Right lung (tissue), 5 donors: Measurements from ENCODE around the gene NKTR. TPM values are rescaled to one million over a fixed set of nuclear protein-coding genes. Genes with fewer than 3 reads are reported as not detected.
A peak's percentile ranks its signal among the peaks of the same experiment; 100 is the strongest.

Source experiments
- DNase-seq, 2 donors: peaks; one replicate each; pipeline ENCODE4 v3.0.0-alpha.2; 2013
- polyA plus RNA-seq, 5 donors: library from polyadenylated mRNA; unstranded; fragments of 120-200 nt; gene quantifications; one replicate each; pipeline versions ENCODE4 v1.2.1 to v1.2.3, GENCODE V29; 2013; ENCODE audit warnings: inconsistent platforms in 1 of 5, low replicate concordance in 1 of 5; ENCODE audit not compliant: insufficient read length in 5 of 5, insufficient read depth in 1 of 5

Gene NKTR
- polyA plus RNA-seq, 5 donors: 135 to 268 (median 223) TPM

DNA sequence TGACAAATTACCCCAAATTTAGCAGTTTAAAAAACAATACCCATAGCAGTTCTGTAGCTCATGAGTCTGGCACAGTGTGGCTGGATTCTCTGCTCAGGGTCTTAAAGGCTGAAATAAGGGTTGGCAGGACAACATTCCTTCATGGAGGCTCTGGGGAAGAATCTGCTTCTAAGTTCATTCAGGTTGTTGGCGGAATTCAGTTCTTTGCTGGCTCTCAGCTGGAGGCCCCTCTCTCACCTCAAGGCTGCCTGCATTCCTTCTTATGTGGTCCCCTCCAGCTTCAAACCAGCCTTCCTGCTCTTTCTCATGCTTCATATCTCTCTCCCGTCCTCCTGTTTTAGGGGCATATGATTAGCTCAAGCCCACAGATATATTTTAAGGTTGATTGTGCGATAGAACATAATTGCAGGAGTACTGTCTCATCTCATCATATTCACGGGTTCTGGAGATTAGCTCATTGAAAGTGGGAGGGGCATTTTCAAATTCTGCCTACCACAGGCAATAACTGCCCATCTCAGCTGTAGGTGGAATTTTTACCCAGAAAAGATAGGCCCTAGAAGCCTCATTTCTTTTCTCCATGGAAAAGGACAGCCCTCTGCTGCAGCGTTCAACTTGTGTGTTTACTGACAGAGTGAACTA lies 47.5 kb downstream of the NKTR start:
- no peak for DNase-seq

DNA sequence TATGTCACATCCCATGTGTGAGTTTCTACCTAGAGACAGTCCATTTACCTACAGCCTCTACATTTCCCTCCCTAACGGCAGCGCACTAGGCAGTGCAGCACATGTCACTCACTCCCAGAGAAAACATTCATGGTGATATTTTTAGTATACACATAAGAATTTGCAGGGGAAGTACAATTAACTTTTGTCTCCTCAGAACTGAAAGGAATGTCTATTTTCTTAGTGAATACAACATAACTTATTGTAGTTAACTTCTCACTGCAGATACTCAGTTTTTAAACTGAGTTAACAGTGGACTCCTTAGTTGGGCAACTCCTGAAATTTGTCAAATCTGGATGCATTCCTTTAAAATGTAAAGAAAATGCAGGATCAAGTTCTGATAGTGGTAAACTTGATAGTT lies 48.5 kb downstream of the NKTR start:
- DNase-seq: no peak

DNA sequence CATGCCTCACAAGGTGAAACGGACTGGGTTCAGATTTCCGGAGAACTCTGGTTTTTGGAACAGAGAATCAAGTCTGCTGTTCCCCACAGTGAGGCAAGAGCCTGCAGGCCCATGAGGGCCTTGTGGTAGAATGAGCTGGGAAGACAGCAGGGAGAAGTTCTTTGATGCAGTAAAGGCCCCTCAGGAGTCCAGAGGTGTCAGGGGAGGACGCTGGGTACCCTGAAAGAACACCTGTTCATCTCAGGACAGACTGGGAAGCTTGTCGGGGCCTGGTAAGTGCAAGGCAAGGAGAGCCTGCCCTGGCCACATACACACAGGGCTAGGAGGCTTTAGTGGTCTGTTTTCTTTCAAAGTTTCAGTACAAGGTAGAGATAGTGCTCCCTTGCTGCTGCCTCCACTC lies 49.3 kb downstream of the NKTR start:
- no peak for DNase-seq

- no peak for DNase-seq
Measured at GRCh38 chr3:42651248-42652091, 51.0 kb downstream of the NKTR start.

- no peak for DNase-seq
Measured at GRCh38 chr3:42652251-42652610, 51.7 kb downstream of the NKTR start.

DNA sequence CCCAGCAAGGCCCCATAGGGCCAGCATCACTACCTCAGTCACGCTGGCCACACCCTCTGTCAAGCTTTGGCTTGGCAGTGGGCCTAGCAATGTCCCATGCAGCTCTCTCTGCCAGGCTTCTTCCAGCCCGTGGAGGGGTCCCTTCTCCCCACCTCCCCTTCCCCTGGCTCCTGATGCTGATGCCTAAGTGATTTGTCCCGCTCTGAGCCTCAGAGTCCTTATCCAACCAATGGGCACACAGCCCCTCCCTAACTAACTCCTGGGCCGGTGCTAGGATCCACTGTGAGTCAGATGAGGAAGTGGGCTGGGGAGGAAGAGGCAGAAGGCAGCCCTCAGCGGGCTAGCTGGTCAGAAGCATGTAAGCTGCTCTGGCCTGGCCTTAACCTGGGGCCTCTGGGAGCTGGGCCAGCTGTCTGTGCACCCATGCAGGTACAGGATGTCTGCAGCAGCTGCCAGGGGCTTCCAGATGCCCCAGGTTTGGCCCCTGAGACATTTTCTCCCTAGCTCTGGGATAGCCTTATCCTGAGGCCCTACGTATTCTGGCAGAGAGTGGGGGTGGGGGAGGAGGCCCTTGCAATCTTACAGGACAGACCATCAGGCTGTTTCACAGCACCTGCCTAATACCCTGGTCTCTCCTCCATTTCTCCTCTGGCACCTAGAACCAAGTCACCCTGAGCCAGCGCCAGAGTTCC lies 52.3 kb downstream of the NKTR start:
- DNase-seq: peak in 1 of 2 donors; percentile 18

- DNase-seq: no peak
Measured at GRCh38 chr3:42653303-42653559, 52.7 kb downstream of the NKTR start.

DNA sequence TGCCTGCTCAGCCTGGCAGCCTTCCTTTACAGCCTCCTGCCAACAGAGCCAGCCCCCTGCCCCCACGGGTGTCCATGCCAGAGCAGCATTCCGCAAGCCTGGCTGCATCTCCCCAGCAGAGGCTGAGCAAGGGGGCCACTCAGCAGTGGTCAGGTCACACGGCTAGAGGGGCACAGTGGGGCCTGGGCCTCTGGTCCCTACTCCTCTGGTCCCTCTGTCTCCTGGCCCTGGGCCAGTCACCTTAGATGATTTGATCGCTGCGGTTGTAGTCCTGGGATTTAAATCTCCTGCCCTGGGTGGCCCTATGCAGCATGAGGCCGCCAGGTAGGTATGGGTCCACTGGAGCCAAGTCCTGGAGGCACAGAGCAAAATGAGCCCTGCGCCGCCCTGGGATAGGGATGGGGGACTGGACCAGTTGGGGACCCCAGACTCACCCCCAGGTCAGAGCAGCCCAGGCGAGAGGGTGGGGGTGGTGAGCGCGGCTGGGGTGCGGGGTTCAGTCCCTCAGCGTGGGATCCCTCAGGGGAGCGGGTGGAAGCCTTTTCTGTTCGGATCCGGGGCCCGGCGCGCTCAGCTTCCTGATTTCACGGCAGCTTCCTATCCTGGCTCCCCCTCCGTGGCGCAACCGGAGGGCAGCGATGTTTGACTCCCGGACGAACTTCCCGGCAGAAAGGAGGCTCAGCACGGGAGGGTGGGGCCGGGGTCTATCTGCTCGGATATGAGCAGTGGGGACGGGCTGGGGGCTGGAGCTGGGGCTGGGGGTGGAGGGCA lies 53.3 kb downstream of the NKTR start, which contains the start of gene ZBTB47:
TSS of gene ZBTB47 (plus strand) at position 138 of the 771 bp plus-strand sequence. CDS start 4,659 bp downstream, outside the sequence.
- peak in 1 of 2 donors; percentile 23 for DNase-seq

GRCh38 chr3:42654331-42655201 lies 54.1 kb downstream of the NKTR start:
- peak; percentile 42 to 54 for DNase-seq

- no peak for DNase-seq
Measured at GRCh38 chr3:42655331-42655888, 54.9 kb downstream of the NKTR start.

DNA sequence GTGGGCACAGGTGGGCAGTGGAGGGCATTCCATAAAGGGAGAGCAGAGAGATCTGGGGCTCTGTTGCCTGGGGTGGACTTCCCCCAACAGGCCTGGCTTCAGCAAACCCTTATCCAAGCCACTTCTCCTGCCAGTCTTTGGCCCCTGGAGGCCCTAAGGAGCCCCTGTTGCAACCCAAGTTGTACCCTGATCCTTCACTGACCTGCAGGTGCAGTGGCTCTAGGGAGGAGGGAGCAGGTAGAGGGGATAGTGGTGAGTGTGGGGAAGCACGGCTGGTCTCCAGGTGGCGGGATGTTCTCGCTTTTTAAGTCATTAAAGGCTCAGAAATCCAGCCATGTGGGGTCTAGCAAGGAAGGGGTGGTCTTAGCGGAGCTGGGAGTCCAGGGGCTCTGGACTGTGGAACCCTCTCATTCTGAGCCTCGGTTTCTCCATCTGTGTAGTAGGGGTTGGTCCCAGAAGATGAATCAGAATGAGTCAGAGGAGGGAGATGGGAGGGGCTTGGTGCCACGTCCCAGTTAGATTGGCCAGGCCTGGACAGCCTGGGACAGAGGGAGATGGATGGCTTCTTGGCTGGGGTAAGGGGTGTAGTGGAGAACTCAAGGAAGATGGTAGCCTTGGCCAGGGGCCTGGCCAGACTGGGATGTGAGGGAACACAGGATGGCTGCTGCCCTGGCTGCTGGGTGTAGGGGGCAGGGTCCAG lies 55.6 kb downstream of the NKTR start:
- DNase-seq: no peak

- no peak for DNase-seq
Measured at GRCh38 chr3:42656680-42657610, 56.5 kb downstream of the NKTR start.

GRCh38 chr3:42657675-42658074 lies 57.2 kb downstream of the NKTR start:
- DNase-seq: no peak

- no peak for DNase-seq
Measured at GRCh38 chr3:42658091-42658770, 57.7 kb downstream of the NKTR start.

GRCh38 chr3:42658771-42659390 lies 58.4 kb downstream of the NKTR start:
- no peak for DNase-seq

DNA sequence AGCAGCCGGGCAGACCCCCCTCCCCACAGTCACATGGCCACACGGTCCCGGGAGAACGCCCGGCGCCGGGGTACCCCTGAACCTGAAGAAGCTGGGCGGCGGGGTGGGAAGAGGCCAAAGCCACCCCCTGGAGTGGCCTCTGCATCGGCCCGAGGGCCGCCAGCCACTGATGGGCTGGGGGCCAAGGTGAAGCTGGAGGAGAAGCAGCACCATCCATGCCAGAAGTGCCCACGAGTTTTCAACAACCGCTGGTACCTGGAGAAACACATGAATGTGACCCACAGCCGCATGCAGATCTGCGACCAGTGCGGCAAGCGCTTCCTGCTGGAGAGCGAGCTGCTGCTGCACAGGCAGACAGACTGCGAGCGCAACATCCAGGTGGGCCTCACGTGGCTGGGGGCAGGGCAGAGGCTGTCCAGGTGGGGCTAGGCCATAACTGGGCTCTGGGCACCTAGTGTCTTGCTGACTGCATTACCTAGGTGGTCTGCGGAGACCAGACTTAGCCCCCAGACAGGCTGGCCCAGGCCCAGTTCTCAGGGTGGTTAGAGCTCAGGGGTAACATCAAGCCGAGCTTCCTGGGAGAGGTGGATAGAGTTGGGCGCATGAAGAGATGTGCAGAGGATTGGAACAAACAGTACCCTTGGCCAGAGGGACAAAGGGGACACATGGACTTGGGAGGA lies 59.1 kb downstream of the NKTR start:
- no peak for DNase-seq

DNA sequence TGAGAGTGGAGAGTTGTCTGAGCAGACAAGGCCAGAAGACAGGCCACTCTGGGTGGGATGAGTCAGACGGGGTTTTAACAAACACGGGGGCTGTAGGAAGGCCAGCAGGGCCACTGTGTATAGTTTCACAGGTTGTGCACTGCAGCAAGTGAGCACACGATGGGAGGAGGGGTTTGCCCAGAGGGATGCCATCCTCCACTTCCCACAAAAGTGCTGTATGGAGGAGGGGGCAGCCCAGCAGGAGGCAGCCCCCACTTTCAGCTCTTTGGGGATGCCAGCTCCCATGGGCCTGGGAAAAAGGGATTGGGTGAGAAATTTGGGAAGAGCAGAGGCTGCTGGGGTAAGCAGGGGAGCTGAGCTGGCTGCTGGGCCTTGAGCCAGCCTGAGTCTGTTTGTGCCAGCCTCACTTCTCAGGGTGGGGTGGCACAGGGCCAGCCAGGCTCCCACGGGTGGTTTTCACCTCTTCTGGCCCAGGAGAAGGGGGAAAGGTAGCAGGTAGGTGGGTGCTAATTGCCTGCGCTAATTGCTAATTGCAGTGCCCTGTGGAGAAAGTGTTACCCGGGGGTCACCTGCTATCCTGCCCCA lies 59.7 kb downstream of the NKTR start:
- no peak for DNase-seq
